ENCODE data around the gene MARCHF10. TPM values are rescaled to one million over a fixed set of nuclear protein-coding genes. Genes with fewer than 3 reads are reported as not detected.
A peak's percentile ranks its signal among the peaks of the same experiment; 100 is the strongest.
"Not testable (repeated sequence)": the region's sequence is repeated elsewhere in the genome, so short reads cannot be mapped to it uniquely, and the experiment has no call there.

Gene MARCHF10
- total RNA-seq, 3 donors from 2014 or later = under 0.01 to 0.16 TPM; not detected in 1

DNA sequence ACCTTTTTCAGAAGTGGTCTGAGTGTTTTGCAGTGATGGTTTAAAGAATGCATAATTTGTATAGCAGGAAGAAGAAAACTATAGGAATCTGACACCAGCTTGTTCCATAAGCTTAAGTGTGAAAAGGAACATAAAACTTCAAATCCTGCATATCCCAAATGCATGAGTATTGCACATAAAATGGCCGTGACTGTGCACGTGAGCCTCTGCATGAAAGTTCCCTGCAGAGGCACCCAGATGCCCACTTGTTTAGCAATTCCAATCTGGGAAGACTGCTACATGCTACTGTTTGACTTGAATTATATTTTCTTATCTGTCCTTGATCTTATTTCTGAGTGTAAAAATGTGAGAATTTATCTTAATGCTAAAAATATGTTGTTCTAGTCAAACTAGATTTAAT is 21.5 kb downstream of the MARCHF10 start:
- TF ChIP-seq POLR2A (IDR thresholded peaks at IDR 0.05) (no peak), POLR2AphosphoS5 (IDR thresholded peaks at IDR 0.05) (no peak)
- TF ChIP-seq, protein P1, sequence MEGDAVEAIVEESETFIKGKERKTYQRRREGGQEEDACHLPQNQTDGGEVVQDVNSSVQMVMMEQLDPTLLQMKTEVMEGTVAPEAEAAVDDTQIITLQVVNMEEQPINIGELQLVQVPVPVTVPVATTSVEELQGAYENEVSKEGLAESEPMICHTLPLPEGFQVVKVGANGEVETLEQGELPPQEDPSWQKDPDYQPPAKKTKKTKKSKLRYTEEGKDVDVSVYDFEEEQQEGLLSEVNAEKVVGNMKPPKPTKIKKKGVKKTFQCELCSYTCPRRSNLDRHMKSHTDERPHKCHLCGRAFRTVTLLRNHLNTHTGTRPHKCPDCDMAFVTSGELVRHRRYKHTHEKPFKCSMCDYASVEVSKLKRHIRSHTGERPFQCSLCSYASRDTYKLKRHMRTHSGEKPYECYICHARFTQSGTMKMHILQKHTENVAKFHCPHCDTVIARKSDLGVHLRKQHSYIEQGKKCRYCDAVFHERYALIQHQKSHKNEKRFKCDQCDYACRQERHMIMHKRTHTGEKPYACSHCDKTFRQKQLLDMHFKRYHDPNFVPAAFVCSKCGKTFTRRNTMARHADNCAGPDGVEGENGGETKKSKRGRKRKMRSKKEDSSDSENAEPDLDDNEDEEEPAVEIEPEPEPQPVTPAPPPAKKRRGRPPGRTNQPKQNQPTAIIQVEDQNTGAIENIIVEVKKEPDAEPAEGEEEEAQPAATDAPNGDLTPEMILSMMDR (IDR thresholded peaks at IDR 0.05) = no peak
- intact Hi-C loops (cut with DNase I; ENCODE audit: low total_unique reads) = no loop called here
- no peak overlapping the region for H3K4me3 ChIP-seq
- H3K4me1 ChIP-seq = no peaks in the 10 kb centered on the region
- H3K27ac ChIP-seq = no peak overlapping the region
- no peak for DNase-seq (ENCODE audit: low spot score in 2 of 2)
- peaks cover 0 to 5% of the 10 kb centered on the region in 2 donors for H3K9me3 ChIP-seq
- H3K27me3 ChIP-seq = no peaks in the 10 kb centered on the region
- no peaks in the 10 kb centered on the region for H3K36me3 ChIP-seq

DNA sequence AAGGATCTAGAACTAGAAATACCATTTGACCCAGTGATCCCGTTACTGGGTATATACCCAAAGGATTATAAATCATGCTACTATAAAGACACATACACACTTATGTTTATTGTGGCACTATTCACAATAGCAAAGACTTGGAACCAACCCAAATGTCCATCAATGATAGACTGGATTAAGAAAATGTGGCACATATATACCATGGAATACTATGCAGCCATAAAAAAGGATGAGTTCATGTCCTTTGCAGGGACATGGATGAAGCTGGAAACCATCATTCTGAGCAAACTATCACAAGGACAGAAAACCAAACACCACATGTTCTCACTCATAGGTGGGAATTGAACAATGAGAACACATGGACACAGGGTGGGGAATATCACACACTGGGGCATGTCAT is 22.1 kb downstream of the MARCHF10 start:
- H3K27me3 ChIP-seq; H3K36me3 ChIP-seq; DNase-seq (ENCODE audit: low spot score in 2 of 2); H3K9me3 ChIP-seq; intact Hi-C loops (cut with DNase I; ENCODE audit: low total_unique reads); H3K4me3 ChIP-seq; H3K27ac ChIP-seq; H3K4me1 ChIP-seq: not testable (repeated sequence)

DNA sequence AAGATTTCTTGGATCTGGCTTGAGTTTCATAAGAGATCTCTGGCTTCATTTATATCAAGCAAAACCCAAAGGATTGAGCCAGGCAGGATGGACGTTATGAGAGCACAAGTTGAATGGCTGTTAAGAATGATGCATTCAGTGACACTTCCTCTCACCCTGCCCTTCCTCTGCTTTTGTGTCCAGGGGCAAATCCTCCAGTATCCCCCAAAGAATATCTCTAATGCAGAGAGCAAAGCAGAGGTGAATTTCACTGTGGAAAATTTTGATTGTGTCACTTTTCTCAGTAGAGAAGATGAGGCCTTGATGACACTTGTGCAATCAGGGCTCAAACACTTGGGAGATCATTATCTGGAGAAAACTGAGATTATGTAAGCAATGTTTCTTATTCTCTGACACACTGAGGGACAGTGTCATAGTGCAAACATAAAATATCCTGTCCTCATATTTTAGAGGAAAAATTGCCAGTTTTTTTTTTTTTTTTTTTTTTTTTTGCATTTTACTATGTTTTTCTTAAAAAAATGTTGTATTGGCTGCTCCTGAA is 25.3 kb downstream of the MARCHF10 start:
- no peaks in the 10 kb centered on the region for H3K36me3 ChIP-seq
- H3K9me3 ChIP-seq = peaks cover 0 to 5% of the 10 kb centered on the region in 2 donors
- TF ChIP-seq POLR2AphosphoS5 (IDR thresholded peaks at IDR 0.05) (no peak), POLR2A (IDR thresholded peaks at IDR 0.05) (no peak)
- TF ChIP-seq, protein P1 (IDR thresholded peaks at IDR 0.05) = no peak
- no peak overlapping the region for H3K4me3 ChIP-seq
- DNase-seq (ENCODE audit: low spot score in 2 of 2) = no peak
- no peak overlapping the region for H3K27ac ChIP-seq
- intact Hi-C loops (cut with DNase I; ENCODE audit: low total_unique reads) = no loop called here
- H3K4me1 ChIP-seq = no peaks in the 10 kb centered on the region
- no peaks in the 10 kb centered on the region for H3K27me3 ChIP-seq

DNA sequence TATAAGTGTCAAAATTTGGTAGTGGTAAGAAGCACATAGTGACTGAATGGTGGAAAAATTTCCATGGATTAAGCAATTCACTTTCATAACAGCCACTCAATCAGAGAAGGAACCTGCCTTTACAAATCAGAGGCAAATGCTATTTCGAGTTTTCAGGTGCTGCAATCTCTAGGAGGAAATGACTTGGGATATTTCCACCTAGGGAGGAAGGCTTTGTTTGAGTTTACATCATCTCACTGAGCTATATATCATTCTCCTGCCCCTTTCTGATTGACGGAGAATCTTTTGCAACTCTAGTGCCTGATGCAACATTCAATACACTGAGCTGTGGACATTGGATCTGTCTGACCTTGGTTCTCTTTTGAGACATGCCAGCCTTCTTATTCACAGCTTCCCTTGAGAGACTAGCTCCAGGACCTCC is 26.3 kb downstream of the MARCHF10 start:
- intact Hi-C loops (cut with DNase I; ENCODE audit: low total_unique reads) = no loop called here
- Histone ChIP-seq H3K4me1 (no peaks in the 10 kb centered on the region), H3K4me3 (no peak overlapping the region), H3K27me3 (no peaks in the 10 kb centered on the region), H3K36me3 (no peaks in the 10 kb centered on the region), H3K27ac (no peak overlapping the region), H3K9me3 (peaks cover 0 to 5% of the 10 kb centered on the region in 2 donors)
- no peak for DNase-seq (ENCODE audit: low spot score in 2 of 2)
- TF ChIP-seq POLR2AphosphoS5 (IDR thresholded peaks at IDR 0.05) (no peak), POLR2A (IDR thresholded peaks at IDR 0.05) (no peak)
- TF ChIP-seq, protein P1 (IDR thresholded peaks at IDR 0.05) = no peak

DNA sequence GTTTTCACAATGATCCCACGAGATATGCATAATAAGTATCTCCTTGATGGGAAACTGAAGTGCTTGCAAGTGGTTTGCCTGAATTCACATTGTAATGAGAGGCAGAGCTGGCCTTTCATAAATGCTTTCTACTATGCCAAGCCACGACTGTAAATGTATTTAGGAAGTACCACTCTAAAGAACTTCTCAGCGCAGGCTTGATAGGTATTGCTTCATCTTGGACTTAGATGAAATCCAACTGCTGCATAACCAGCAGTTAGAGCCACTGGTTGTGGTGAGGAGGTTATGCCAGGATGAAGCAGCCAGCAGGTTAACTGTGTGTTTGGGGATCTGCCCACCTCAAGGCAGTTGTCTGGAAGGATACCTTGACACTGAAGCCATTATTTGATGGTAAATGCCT is 26.8 kb downstream of the MARCHF10 start:
- no peaks in the 10 kb centered on the region for H3K4me1 ChIP-seq
- no peaks in the 10 kb centered on the region for H3K27me3 ChIP-seq
- H3K27ac ChIP-seq = no peak overlapping the region
- H3K4me3 ChIP-seq = no peak overlapping the region
- no peaks in the 10 kb centered on the region for H3K36me3 ChIP-seq
- TF ChIP-seq POLR2A (IDR thresholded peaks at IDR 0.05) = no peak
- no peak for TF ChIP-seq POLR2AphosphoS5 (IDR thresholded peaks at IDR 0.05)
- TF ChIP-seq, protein P1 (IDR thresholded peaks at IDR 0.05) = no peak
- DNase-seq (ENCODE audit: low spot score in 2 of 2) = no peak
- peaks cover 0 to 5% of the 10 kb centered on the region in 2 donors for H3K9me3 ChIP-seq
- intact Hi-C loops (cut with DNase I; ENCODE audit: low total_unique reads) = no loop called here

DNA sequence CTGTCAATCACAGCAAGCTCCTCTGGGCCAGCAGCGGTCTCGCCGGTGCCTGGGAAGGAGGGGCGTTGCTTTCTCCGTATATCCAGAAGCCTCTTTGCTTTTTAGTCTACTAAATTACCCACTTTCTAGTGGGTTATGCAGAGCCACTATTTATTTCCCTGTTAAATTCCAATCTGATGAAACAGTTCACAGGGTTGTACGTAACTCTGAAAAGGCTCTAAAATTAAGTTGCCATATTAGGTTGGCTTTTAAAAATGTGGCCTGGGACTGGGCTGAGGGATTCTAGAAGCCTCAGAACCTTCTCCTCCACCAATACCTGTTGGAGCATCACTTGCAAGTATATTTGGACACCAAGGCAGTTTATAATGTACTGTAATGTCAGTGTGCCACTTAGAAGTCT is 27.2 kb downstream of the MARCHF10 start:
- Histone ChIP-seq H3K9me3 (peaks cover 0 to 5% of the 10 kb centered on the region in 2 donors), H3K27ac (peak overlapping the region in 1 of 2 donors; percentile 32), H3K4me1 (no peaks in the 10 kb centered on the region), H3K27me3 (no peaks in the 10 kb centered on the region), H3K36me3 (no peaks in the 10 kb centered on the region), H3K4me3 (no peak overlapping the region)
- intact Hi-C loops (cut with DNase I; ENCODE audit: low total_unique reads) = no loop called here
- TF ChIP-seq POLR2A (IDR thresholded peaks at IDR 0.05) (no peak), POLR2AphosphoS5 (IDR thresholded peaks at IDR 0.05) (no peak)
- TF ChIP-seq, protein P1 (IDR thresholded peaks at IDR 0.05) = no peak
- no peak for DNase-seq (ENCODE audit: low spot score in 2 of 2)

Data from breast epithelium (tissue), 4 donors.